HL-60 (cell line): ENCODE data around the gene EIF4E2.

ENCODE experiments used
- CTCF ChIP-seq: IDR thresholded peaks from one replicate; pipeline ENCODE4 v1.5.1; 2011; ENCODE audit warnings: low read length, control low read depth, inconsistent platforms; ENCODE audit not compliant: insufficient read depth
- GABPA ChIP-seq: IDR thresholded peaks from 2 replicates; pipeline ENCODE4 v1.6.1; 2012; ENCODE audit warnings: low read depth
- POLR2AphosphoS5 ChIP-seq: IDR thresholded peaks from 2 replicates; pipeline ENCODE4 v1.6.1; 2012; ENCODE audit warnings: low read depth
- REST ChIP-seq: IDR thresholded peaks from 2 replicates; pipeline ENCODE4 v1.6.1; 2012; ENCODE audit warnings: low read depth; ENCODE audit not compliant: insufficient replicate concordance

GRCh38 chr2:232613538-232614134 lies 63.1 kb downstream of the EIF4E2 start:
- TF ChIP-seq CTCF (no peak), POLR2AphosphoS5 (no peak), REST (no peak), GABPA (no peak)
